Measurements from ENCODE around the gene RASGEF1B. TPM values are rescaled to one million over a fixed set of nuclear protein-coding genes. Genes with fewer than 3 reads are reported as not detected.

The RASGEF1B gene
- total RNA-seq, 4 donors from 2014 or later = 4.0 to 14.7 (median 9.4) TPM

- Histone ChIP-seq H3K27ac (no peak overlapping the region), H3K9me3 (no peaks in the 10 kb centered on the region), H3K27me3 (no peaks in the 10 kb centered on the region), H3K4me3 (no peak overlapping the region), H3K4me1 (peaks cover 0 to 24% (median 0%) of the 10 kb centered on the region in 3 donors), H3K36me3 (no peaks in the 10 kb centered on the region)
- TF ChIP-seq CTCF (IDR thresholded peaks at IDR 0.05) (peak; percentile 85 to 90 (median 88)), POLR2A (IDR thresholded peaks at IDR 0.05) (no peak), POLR2AphosphoS5 (IDR thresholded peaks at IDR 0.05) (peak; percentile 25), EP300 (IDR thresholded peaks at IDR 0.05) (no peak)
- WGBS, 2 donors (ENCODE audit: low coverage in 1 of 2) = 37 to 42% methylated on average over 5 of the region's 5 CpGs
- ATAC-seq = no peak
Observed at GRCh38 chr4:81466841-81467671, 4.7 kb downstream of the RASGEF1B start.

DNA sequence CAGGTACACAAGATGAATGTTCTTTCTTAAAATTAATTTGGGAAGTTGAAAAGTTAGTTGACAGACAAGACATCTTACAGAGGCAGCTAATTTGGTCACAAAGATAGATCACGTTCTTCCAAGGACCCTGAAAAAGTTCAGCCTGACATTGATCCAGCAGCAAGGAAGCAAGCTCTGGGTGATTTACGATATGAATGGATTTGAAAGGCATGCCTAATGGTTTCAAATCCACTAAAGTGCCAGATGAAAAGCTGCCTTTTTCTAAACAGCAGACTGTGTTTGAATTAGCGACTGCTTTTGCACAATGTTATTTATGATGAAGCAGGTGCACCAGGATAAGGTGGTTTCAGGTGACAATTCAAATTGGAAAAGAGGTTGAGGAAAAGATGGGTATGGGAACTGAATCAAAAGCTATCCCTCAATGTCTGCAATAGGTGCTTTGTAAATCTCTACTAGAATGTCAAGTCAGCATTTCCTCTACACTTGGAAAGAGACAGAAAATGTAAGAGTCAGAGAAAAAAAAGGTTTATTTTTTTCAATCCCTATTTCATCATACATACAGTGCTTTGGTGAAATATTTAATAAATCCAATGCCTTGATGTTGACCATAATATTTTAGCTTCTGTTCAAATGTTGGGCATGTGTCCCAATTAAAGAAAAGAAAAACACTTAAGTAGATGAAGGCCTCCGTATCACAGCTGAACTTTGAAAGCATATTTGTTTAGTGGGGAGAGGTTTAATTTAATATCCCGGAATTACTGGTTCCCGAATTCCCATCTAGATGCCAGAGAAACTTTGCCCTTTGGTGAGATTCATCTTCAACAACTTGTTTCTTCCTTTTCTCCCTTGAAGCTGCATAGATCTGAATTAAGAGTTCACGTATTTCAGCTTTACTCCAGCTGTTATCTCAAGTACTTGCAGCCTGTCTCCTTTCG, 6.0 kb downstream of the RASGEF1B start:
- peaks cover 0 to 16% (median 0%) of the 10 kb centered on the region in 3 donors for H3K4me1 ChIP-seq
- 80 to 90% methylated on average over 8 of the region's 8 CpGs for WGBS, 2 donors (ENCODE audit: low coverage in 1 of 2)
- ATAC-seq = no peak
- TF ChIP-seq POLR2AphosphoS5 (IDR thresholded peaks at IDR 0.05) (no peak), CTCF (IDR thresholded peaks at IDR 0.05) (no peak), EP300 (IDR thresholded peaks at IDR 0.05) (no peak), POLR2A (IDR thresholded peaks at IDR 0.05) (no peak)
- no peak overlapping the region for H3K27ac ChIP-seq
- H3K4me3 ChIP-seq = no peak overlapping the region
- H3K9me3 ChIP-seq = no peaks in the 10 kb centered on the region
- no peaks in the 10 kb centered on the region for H3K27me3 ChIP-seq
- H3K36me3 ChIP-seq = no peaks in the 10 kb centered on the region

- ATAC-seq = no peak
- H3K27ac ChIP-seq = no peak overlapping the region
- 91 to 100% methylated on average over 2 to 3 of the region's 3 CpGs for WGBS, 2 donors (ENCODE audit: low coverage in 1 of 2)
- no peaks in the 10 kb centered on the region for H3K27me3 ChIP-seq
- TF ChIP-seq CTCF (IDR thresholded peaks at IDR 0.05) (no peak), POLR2A (IDR thresholded peaks at IDR 0.05) (no peak), POLR2AphosphoS5 (IDR thresholded peaks at IDR 0.05) (no peak), EP300 (IDR thresholded peaks at IDR 0.05) (no peak)
- H3K9me3 ChIP-seq = no peaks in the 10 kb centered on the region
- H3K4me3 ChIP-seq = no peak overlapping the region
- peaks cover 0 to 29% of the 10 kb centered on the region in 2 donors for H3K36me3 ChIP-seq
- H3K4me1 ChIP-seq = no peaks in the 10 kb centered on the region
Observed at GRCh38 chr4:81460834-81461233, 10.9 kb downstream of the RASGEF1B start.

DNA sequence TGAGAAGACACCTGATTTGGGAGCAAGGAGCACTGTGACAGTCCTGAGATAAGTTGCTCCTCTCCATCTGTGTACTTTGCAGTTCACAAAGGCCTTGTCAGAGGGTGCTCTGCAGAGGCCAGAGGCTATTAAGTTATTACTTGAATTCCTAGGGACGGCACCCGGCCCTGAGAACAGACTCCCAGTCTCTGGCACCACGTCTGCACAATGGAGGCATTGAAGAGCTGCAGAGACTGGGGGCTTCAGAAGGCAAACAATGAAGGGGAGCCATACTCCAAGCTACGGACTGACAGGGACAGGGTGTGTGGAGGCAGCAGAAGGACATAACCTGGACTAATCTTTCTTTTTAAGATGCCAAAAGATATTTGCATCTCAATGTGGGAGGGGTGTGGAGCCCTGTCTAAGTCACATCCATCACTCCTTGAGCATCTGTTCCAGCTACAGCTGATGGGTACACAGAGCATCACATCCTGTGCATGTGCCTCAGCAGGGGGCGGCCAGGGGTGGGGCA, 11.5 kb downstream of the RASGEF1B start:
- Histone ChIP-seq H3K4me3 (no peak overlapping the region), H3K27ac (no peak overlapping the region), H3K27me3 (no peaks in the 10 kb centered on the region), H3K36me3 (peaks cover 0 to 35% of the 10 kb centered on the region in 2 donors), H3K9me3 (no peaks in the 10 kb centered on the region), H3K4me1 (no peaks in the 10 kb centered on the region)
- ATAC-seq = no peak
- 80 to 83% methylated on average over 2 of the region's 5 CpGs for WGBS, 2 donors (ENCODE audit: low coverage in 1 of 2)
- TF ChIP-seq CTCF (IDR thresholded peaks at IDR 0.05) (no peak), POLR2A (IDR thresholded peaks at IDR 0.05) (no peak), EP300 (IDR thresholded peaks at IDR 0.05) (no peak), POLR2AphosphoS5 (IDR thresholded peaks at IDR 0.05) (no peak)

Measured in gastroesophageal sphincter (tissue), 4 donors.